Ishikawa (cell line): ENCODE measurements around the gene GRIK4.

Experiments used
- CREB1 ChIP-seq: IDR thresholded peaks from 2 replicates; pipeline ENCODE4 v1.6.1; 2012; ENCODE audit warnings: low read depth
- TCF12 ChIP-seq: IDR thresholded peaks from 2 replicates; pipeline ENCODE4 v1.6.1; 2012; ENCODE audit warnings: low read depth
- TEAD4 ChIP-seq: IDR thresholded peaks from 2 replicates; pipeline ENCODE4 v1.6.1; 2012
- TF ChIP-seq, protein P1 (sequence below): IDR thresholded peaks from 2 replicates; pipeline ENCODE4 v1.6.1; 2012; ENCODE audit warnings: low read depth, mild to moderate bottlenecking

DNA sequence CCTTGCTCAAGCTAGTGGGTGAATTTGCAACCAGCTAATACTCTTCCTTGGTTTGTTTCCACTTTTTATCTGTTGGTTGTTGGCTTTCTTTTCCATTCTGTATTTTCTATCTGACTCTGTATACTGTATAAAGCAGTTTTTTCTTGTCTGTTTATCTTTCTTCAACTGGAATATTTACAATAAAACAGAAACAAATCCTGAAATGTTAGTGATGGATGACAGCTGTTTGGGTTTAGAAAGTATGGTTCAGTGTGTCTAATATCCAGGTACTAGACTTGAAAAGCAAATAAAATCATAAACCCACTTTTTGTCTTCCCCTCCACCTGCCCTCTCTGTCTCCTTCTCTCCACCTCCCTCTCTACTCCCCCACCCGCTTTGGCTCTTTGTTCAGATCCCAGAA lies 477.1 kb downstream of the GRIK4 start:
- TF ChIP-seq TEAD4 (no peak), CREB1 (no peak), TCF12 (no peak)
- TF ChIP-seq, protein P1, sequence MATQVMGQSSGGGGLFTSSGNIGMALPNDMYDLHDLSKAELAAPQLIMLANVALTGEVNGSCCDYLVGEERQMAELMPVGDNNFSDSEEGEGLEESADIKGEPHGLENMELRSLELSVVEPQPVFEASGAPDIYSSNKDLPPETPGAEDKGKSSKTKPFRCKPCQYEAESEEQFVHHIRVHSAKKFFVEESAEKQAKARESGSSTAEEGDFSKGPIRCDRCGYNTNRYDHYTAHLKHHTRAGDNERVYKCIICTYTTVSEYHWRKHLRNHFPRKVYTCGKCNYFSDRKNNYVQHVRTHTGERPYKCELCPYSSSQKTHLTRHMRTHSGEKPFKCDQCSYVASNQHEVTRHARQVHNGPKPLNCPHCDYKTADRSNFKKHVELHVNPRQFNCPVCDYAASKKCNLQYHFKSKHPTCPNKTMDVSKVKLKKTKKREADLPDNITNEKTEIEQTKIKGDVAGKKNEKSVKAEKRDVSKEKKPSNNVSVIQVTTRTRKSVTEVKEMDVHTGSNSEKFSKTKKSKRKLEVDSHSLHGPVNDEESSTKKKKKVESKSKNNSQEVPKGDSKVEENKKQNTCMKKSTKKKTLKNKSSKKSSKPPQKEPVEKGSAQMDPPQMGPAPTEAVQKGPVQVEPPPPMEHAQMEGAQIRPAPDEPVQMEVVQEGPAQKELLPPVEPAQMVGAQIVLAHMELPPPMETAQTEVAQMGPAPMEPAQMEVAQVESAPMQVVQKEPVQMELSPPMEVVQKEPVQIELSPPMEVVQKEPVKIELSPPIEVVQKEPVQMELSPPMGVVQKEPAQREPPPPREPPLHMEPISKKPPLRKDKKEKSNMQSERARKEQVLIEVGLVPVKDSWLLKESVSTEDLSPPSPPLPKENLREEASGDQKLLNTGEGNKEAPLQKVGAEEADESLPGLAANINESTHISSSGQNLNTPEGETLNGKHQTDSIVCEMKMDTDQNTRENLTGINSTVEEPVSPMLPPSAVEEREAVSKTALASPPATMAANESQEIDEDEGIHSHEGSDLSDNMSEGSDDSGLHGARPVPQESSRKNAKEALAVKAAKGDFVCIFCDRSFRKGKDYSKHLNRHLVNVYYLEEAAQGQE: no peak
